Colonic mucosa (tissue), 4 donors: ENCODE measurements around the gene RFTN2. TPM values are rescaled to one million over a fixed set of nuclear protein-coding genes. Genes with fewer than 3 reads are reported as not detected.

ENCODE experiments used
- DNase-seq: peaks from one replicate; pipeline ENCODE4 v3.0.0-alpha.2; 2020
- H3K27ac ChIP-seq: fragments of 200-600 bp; one replicate; pipeline ENCODE4 v1.8.0; 2021
- H3K27me3 ChIP-seq: fragments of 200-600 bp; one replicate; pipeline ENCODE4 v1.8.0; 2021
- H3K36me3 ChIP-seq: fragments of 200-600 bp; one replicate; pipeline ENCODE4 v1.8.0; 2021
- H3K4me1 ChIP-seq: fragments of 200-600 bp; one replicate; pipeline ENCODE4 v1.8.0; 2021; ENCODE audit warnings: mild to moderate bottlenecking
- H3K4me3 ChIP-seq: fragments of 200-600 bp; one replicate; pipeline ENCODE4 v1.8.0; 2021
- H3K9ac ChIP-seq, 2 donors: one replicate each; pipeline ENCODE4 v1.7.0; 2013; ENCODE audit warnings: control low read depth in 2 of 2, low read depth in 2 of 2, low read length in 2 of 2
- H3K9me3 ChIP-seq: fragments of 200-600 bp; one replicate; pipeline ENCODE4 v1.8.0; 2021
- intact Hi-C: fragments of 100-400 bp; cut with DNase I; formaldehyde crosslinking; loops from one replicate; pipeline ENCODE4 v1.14.1; 2022
- total RNA-seq, 2 donors: library from RNA; stranded (reverse); fragmentation: NEBNext Ultra II Directional in 1 of 2; extraction: Animal tissue kit (Norgen Biotek cat#: 25700) in 1 of 2; gene quantifications; one replicate each; pipeline ENCODE4 v1.2.1, GENCODE V29; 2021
- TF ChIP-seq, protein P1 (sequence below): fragments of 200-600 bp; IDR thresholded peaks from one replicate; pipeline ENCODE4 v1.8.0; 2022; ENCODE audit warnings: antibody characterized with exemption, mild to moderate bottlenecking
- donor health status: healthy.
- donor health status: DM: no; HTN: no; CAD: no.
- donor health status: DM: no; HTN: no; CAD: no.

Gene RFTN2
- total RNA-seq, 2 donors from 2014 or later = 0.49 to 2.2 TPM

- no peaks in the 10 kb centered on the region for H3K9me3 ChIP-seq
- H3K4me1 ChIP-seq = peaks cover 4% of the 10 kb centered on the region
- H3K4me3 ChIP-seq = no peak overlapping the region
- no peak for DNase-seq
- intact Hi-C loops = no loop called here
- no peaks in the 10 kb centered on the region for H3K36me3 ChIP-seq
- H3K9ac ChIP-seq = no peak overlapping the region
- no peak overlapping the region for H3K27ac ChIP-seq
- H3K27me3 ChIP-seq = no peaks in the 10 kb centered on the region
- TF ChIP-seq, protein P1, sequence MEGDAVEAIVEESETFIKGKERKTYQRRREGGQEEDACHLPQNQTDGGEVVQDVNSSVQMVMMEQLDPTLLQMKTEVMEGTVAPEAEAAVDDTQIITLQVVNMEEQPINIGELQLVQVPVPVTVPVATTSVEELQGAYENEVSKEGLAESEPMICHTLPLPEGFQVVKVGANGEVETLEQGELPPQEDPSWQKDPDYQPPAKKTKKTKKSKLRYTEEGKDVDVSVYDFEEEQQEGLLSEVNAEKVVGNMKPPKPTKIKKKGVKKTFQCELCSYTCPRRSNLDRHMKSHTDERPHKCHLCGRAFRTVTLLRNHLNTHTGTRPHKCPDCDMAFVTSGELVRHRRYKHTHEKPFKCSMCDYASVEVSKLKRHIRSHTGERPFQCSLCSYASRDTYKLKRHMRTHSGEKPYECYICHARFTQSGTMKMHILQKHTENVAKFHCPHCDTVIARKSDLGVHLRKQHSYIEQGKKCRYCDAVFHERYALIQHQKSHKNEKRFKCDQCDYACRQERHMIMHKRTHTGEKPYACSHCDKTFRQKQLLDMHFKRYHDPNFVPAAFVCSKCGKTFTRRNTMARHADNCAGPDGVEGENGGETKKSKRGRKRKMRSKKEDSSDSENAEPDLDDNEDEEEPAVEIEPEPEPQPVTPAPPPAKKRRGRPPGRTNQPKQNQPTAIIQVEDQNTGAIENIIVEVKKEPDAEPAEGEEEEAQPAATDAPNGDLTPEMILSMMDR = no peak
Measured at GRCh38 chr2:197613509-197613987, 61.8 kb downstream of the RFTN2 start.

- H3K36me3 ChIP-seq = no peaks in the 10 kb centered on the region
- no peak overlapping the region for H3K4me3 ChIP-seq
- H3K27ac ChIP-seq = no peak overlapping the region
- DNase-seq = no peak
- no peaks in the 10 kb centered on the region for H3K27me3 ChIP-seq
- no peaks in the 10 kb centered on the region for H3K4me1 ChIP-seq
- TF ChIP-seq, protein P1 = no peak
- intact Hi-C loops = no loop called here
- H3K9me3 ChIP-seq = no peaks in the 10 kb centered on the region
- H3K9ac ChIP-seq = no peak overlapping the region
Measured at GRCh38 chr2:197606180-197606579, 69.2 kb downstream of the RFTN2 start.

GRCh38 chr2:197604117-197604860, 71.1 kb downstream of the RFTN2 start:
- TF ChIP-seq, protein P1 = no peak
- no peak for DNase-seq

GRCh38 chr2:197601726-197602125, 73.7 kb downstream of the RFTN2 start:
- H3K27ac ChIP-seq = no peak overlapping the region
- H3K36me3 ChIP-seq = no peaks in the 10 kb centered on the region
- no peaks in the 10 kb centered on the region for H3K9me3 ChIP-seq
- no peak for DNase-seq
- TF ChIP-seq, protein P1 = no peak
- no peak overlapping the region for H3K9ac ChIP-seq
- intact Hi-C loops = no loop called here
- no peak overlapping the region for H3K4me3 ChIP-seq
- no peaks in the 10 kb centered on the region for H3K27me3 ChIP-seq
- H3K4me1 ChIP-seq = no peaks in the 10 kb centered on the region

More at GRCh38 chr2:197604117-197604860, 71.1 kb downstream of the RFTN2 start:
- H3K27me3 ChIP-seq = no peaks in the 10 kb centered on the region
- no peak overlapping the region for H3K4me3 ChIP-seq
- H3K36me3 ChIP-seq = no peaks in the 10 kb centered on the region
- intact Hi-C loops = no loop called here
- no peak overlapping the region for H3K27ac ChIP-seq
- no peak overlapping the region for H3K9ac ChIP-seq
- no peaks in the 10 kb centered on the region for H3K4me1 ChIP-seq
- no peaks in the 10 kb centered on the region for H3K9me3 ChIP-seq

DNA sequence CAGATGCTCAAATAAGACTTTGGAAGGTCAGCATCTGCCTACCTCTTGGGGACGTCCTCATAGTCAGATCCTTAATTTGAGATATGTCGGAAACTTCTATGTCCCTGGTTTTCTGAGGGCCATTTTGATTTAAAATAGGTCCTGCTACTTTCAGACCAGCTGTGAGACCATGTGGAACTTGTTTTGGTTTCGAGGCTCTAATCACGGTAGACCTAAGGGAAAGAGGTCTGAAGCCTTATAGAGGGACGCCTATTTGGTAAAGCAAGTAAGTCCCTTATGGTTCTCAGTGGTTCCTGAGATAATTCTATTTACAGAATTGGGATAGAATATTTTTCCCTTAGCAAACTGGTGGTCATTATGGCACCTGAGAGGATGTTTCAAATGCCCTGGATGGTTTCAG, 75.1 kb downstream of the RFTN2 start:
- DNase-seq = no peak
- no peak overlapping the region for H3K4me3 ChIP-seq
- H3K9ac ChIP-seq = no peak overlapping the region
- no peak overlapping the region for H3K27ac ChIP-seq
- TF ChIP-seq, protein P1 = no peak
- H3K4me1 ChIP-seq = no peaks in the 10 kb centered on the region
- intact Hi-C loops = no loop called here
- no peaks in the 10 kb centered on the region for H3K27me3 ChIP-seq
- H3K36me3 ChIP-seq = no peaks in the 10 kb centered on the region
- no peaks in the 10 kb centered on the region for H3K9me3 ChIP-seq
